K562 (cell line): Measurements from ENCODE around the gene AGPAT2. TPM values are rescaled to one million over a fixed set of nuclear protein-coding genes. Genes with fewer than 3 reads are reported as not detected.

ENCODE experiments used
- BCOR ChIP-seq: fragments of 450-650 bp; IDR thresholded peaks from 2 replicates; pipeline ENCODE4 v1.6.1; 2016
- BRF2 ChIP-seq: IDR thresholded peaks from 3 replicates; pipeline ENCODE4 v1.6.1; 2011; ENCODE audit warnings: borderline replicate concordance, mild to moderate bottlenecking; ENCODE audit not compliant: insufficient read length, insufficient read depth
- E2F3 ChIP-seq: fragments of 250-450 bp; sonication (Bioruptor Pico); IDR thresholded peaks from 2 replicates; pipeline ENCODE4 v1.4.0; 2020; ENCODE audit warnings: mild to moderate bottlenecking
- EP300 ChIP-seq: IDR thresholded peaks from 2 replicates; pipeline ENCODE4 v1.6.1; 2012; ENCODE audit warnings: low read length, improper control_type of control experiment
- ESRRB ChIP-seq: fragments of 250-450 bp; sonication (Bioruptor Pico); IDR thresholded peaks from 2 replicates; pipeline ENCODE4 v1.5.0; 2020; ENCODE audit warnings: mild to moderate bottlenecking, moderate library complexity, borderline replicate concordance
- ETS2 ChIP-seq: IDR thresholded peaks from 2 replicates; pipeline ENCODE4 v1.6.1; 2016; ENCODE audit warnings: borderline replicate concordance, missing genetic modification characterization, mild to moderate bottlenecking, moderate library complexity, missing compliant biosample characterization; ENCODE audit not compliant: poor library complexity, severe bottlenecking
- FOXP1 ChIP-seq: sonication (generic); formaldehyde crosslinking; IDR thresholded peaks from 2 replicates; pipeline ENCODE4 v1.8.0; 2022; ENCODE audit warnings: mild to moderate bottlenecking, missing genetic modification reagents
- HMGN3 ChIP-seq: IDR thresholded peaks from 2 replicates; pipeline ENCODE4 v1.6.1; 2011; ENCODE audit warnings: borderline replicate concordance, low read depth, mild to moderate bottlenecking, mixed read lengths, low read length; ENCODE audit not compliant: insufficient read length; ENCODE audit errors: extremely low read depth
- HNRNPLL ChIP-seq: fragments of 200-400 bp; formaldehyde crosslinking; IDR thresholded peaks from 2 replicates; pipeline ENCODE4 v1.6.1; 2017; ENCODE audit warnings: low read length, low read depth, mild to moderate bottlenecking; ENCODE audit not compliant: poor library complexity, severe bottlenecking
- KHSRP ChIP-seq: fragments of 450-650 bp; IDR thresholded peaks from 2 replicates; pipeline ENCODE4 v1.6.1; 2017
- MAFK ChIP-seq: IDR thresholded peaks from 2 replicates; pipeline ENCODE4 v1.6.1; 2011; ENCODE audit warnings: low read length, improper control_type of control experiment
- MECOM ChIP-seq: fragments of 250-450 bp; sonication (Bioruptor Pico); IDR thresholded peaks from 2 replicates; pipeline ENCODE4 v1.8.0; 2022; ENCODE audit warnings: inconsistent platforms
- MTF1 ChIP-seq: fragments of 250-450 bp; sonication (Bioruptor Pico); IDR thresholded peaks from 2 replicates; pipeline ENCODE4 v1.9.0; 2021; ENCODE audit warnings: moderate library complexity, mild to moderate bottlenecking, inconsistent platforms, borderline replicate concordance
- MXI1 ChIP-seq: IDR thresholded peaks from 2 replicates; pipeline ENCODE4 v1.6.1; 2011; ENCODE audit warnings: low read depth, mild to moderate bottlenecking, improper control_type of control experiment, low read length
- NCOA2 ChIP-seq, 2 experiments: fragments of 450-650 bp; IDR thresholded peaks; 2 replicates each; pipeline ENCODE4 v1.6.1; 2018; ENCODE audit warnings: mild to moderate bottlenecking in 2 of 2, moderate library complexity in 1 of 2; ENCODE audit not compliant: partially characterized antibody in 2 of 2
- NFYB ChIP-seq: IDR thresholded peaks from 2 replicates; pipeline ENCODE4 v1.6.1; 2011; ENCODE audit warnings: mild to moderate bottlenecking, moderate library complexity; ENCODE audit not compliant: insufficient read length; ENCODE audit errors: extremely low read depth
- PCBP1 ChIP-seq: fragments of 200-400 bp; formaldehyde crosslinking; IDR thresholded peaks from 2 replicates; pipeline ENCODE4 v1.6.1; 2018; ENCODE audit warnings: mild to moderate bottlenecking, low read depth, low read length; ENCODE audit not compliant: poor library complexity, severe bottlenecking
- PHB ChIP-seq: fragments of 250-450 bp; sonication (Bioruptor Pico); IDR thresholded peaks from 2 replicates; pipeline ENCODE4 v1.5.0; 2021
- PML ChIP-seq: IDR thresholded peaks from 2 replicates; pipeline ENCODE4 v1.6.1; 2012; ENCODE audit warnings: low read length, inconsistent platforms
- PTBP1 ChIP-seq: fragments of 200-400 bp; formaldehyde crosslinking; IDR thresholded peaks from 2 replicates; pipeline ENCODE4 v1.6.1; 2017; ENCODE audit warnings: low read depth, low read length
- PTRF ChIP-seq: fragments of 450-650 bp; IDR thresholded peaks from 2 replicates; pipeline ENCODE4 v1.6.1; 2016; ENCODE audit warnings: mild to moderate bottlenecking, missing genetic modification characterization, missing compliant biosample characterization
- SIN3B ChIP-seq: fragments of 450-650 bp; IDR thresholded peaks from 2 replicates; pipeline ENCODE4 v1.6.1; 2017; ENCODE audit warnings: low read depth, mild to moderate bottlenecking, moderate library complexity
- SRSF7 ChIP-seq: fragments of 200-400 bp; formaldehyde crosslinking; optimal IDR thresholded peaks from 2 replicates; pipeline ENCODE3; 2017; ENCODE audit warnings: mild to moderate bottlenecking, low read depth, low read length
- TAL1 ChIP-seq: fragments of 450-650 bp; IDR thresholded peaks from 2 replicates; pipeline ENCODE4 v1.6.1; 2016; ENCODE audit warnings: mild to moderate bottlenecking
- ZBTB2 ChIP-seq: fragments of 450-650 bp; IDR thresholded peaks from 2 replicates; pipeline ENCODE4 v1.6.1; 2016; ENCODE audit warnings: antibody characterized with exemption
- ZFPM2 ChIP-seq: fragments of 250-450 bp; sonication (Bioruptor Pico); IDR thresholded peaks from 2 replicates; pipeline ENCODE4 v1.5.1; 2022; ENCODE audit warnings: mild to moderate bottlenecking
- ZNF253 ChIP-seq: fragments of 250-450 bp; sonication (Bioruptor Pico); conservative IDR thresholded peaks from 2 replicates; pipeline ENCODE4 v1.6.1; 2021; ENCODE audit warnings: mild to moderate bottlenecking
- ZNF347 ChIP-seq: fragments of 450-650 bp; formaldehyde crosslinking; IDR thresholded peaks from 2 replicates; pipeline ENCODE4 v1.4.0; 2020; ENCODE audit warnings: low read depth, mild to moderate bottlenecking, moderate library complexity
- ZNF445 ChIP-seq: fragments of 250-450 bp; sonication (Bioruptor Pico); IDR thresholded peaks from 2 replicates; pipeline ENCODE4 v1.4.0; 2020; ENCODE audit warnings: low read depth, mild to moderate bottlenecking, moderate library complexity
- ZNF785 ChIP-seq: fragments of 250-450 bp; sonication (Bioruptor Pico); IDR thresholded peaks from 2 replicates; pipeline ENCODE4 v1.4.0; 2020; ENCODE audit warnings: mild to moderate bottlenecking
- polyA plus RNA-seq, 8 experiments: library from polyadenylated mRNA; depleted of rRNA in 4 of 8; stranded (reverse) in 5 of 8; unstranded in 3 of 8; fragments of >200 nt; fragmentation: Nextera tagmentation in 2 of 8; fragmentation: Illumina TruSeq in 1 of 8; extraction: Ambion mirVana in 2 of 8; extraction: Trizol in 1 of 8; gene quantifications; 2 replicates each; pipeline versions ENCODE4 v1.2.1 to v1.2.3, GENCODE V29; 2011 to 2014; ENCODE audit warnings: inconsistent platforms in 1 of 8, missing spikeins in 1 of 8
- total RNA-seq, 7 experiments: library from RNA; depleted of rRNA in 6 of 7; stranded (reverse); fragments of >200 nt in 6 of 7; fragmentation: Illumina TruSeq in 2 of 7; extraction: Trizol in 2 of 7; gene quantifications; 2 replicates each; pipeline versions ENCODE4 v1.2.1 to v1.2.3, GENCODE V29; 2011 to 2021; ENCODE audit warnings: low replicate concordance in 1 of 7

AGPAT2 gene
- total and polyA plus RNA-seq, 9 of the 15 experiments (the other 6 are each of a cell fraction or from before 2014, with no cell fraction given) = 0.13 to 54.5 (median 23.9) TPM

GRCh38 chr9:136673975-136674785 is 13.1 kb downstream of the AGPAT2 start (continued):
- TF ChIP-seq BCOR = peak; percentile 99
- TF ChIP-seq MECOM (CRISPR knock-in tag) = no peak
- TF ChIP-seq PTRF (tag) = no peak
- no peak for TF ChIP-seq E2F3 (CRISPR knock-in tag)
- TF ChIP-seq ZBTB2 = 0 out of 2 replicates have a peak, but pooled peaks have one; percentile 15
- TF ChIP-seq PML = no peak
- no peak; the same call in 1 of the 2 replicates for TF ChIP-seq EP300
- no peak for TF ChIP-seq ESRRB (CRISPR knock-in tag)
- no peak for TF ChIP-seq SRSF7
- no peak for TF ChIP-seq ZFPM2
- no peak for TF ChIP-seq ZNF347
- TF ChIP-seq ZNF253 (CRISPR knock-in tag) = no peak
- no peak for TF ChIP-seq BRF2
- TF ChIP-seq NFYB = no peak
- peak; percentile 95 for TF ChIP-seq PTBP1
- no peak for TF ChIP-seq NCOA2 (IDR thresholded peaks at IDR 0.05; ENCODE audit: partially characterized antibody in 2 of 2)
- no peak for TF ChIP-seq ETS2 (tag)
- no peak for TF ChIP-seq ZNF445 (CRISPR knock-in tag)
- peak; percentile 76 for TF ChIP-seq PCBP1
- no peak for TF ChIP-seq HMGN3
- TF ChIP-seq FOXP1 (CRISPR knock-in tag) = no peak
- TF ChIP-seq TAL1 = no peak
- no peak for TF ChIP-seq MXI1
- TF ChIP-seq ZNF785 (CRISPR knock-in tag) = no peak
- TF ChIP-seq MAFK = no peak
- TF ChIP-seq PHB (CRISPR knock-in tag) = no peak
- TF ChIP-seq KHSRP = no peak
- TF ChIP-seq HNRNPLL = no peak
- TF ChIP-seq MTF1 (CRISPR knock-in tag) = no peak
- TF ChIP-seq SIN3B = no peak
